H1 (cell line): ENCODE data around the gene CHI3L1. TPM values are rescaled to one million over a fixed set of nuclear protein-coding genes. Genes with fewer than 3 reads are reported as not detected.

Source experiments
- BCL11A ChIP-seq, 2 experiments: IDR thresholded peaks; one replicate each; pipeline ENCODE4 v1.6.1; 2011; ENCODE audit warnings: low read depth in 2 of 2, low read length in 2 of 2, mild to moderate bottlenecking in 2 of 2
- CHD7 ChIP-seq: fragments of 300-600 bp; sonication (generic); IDR thresholded peaks from 2 replicates; pipeline ENCODE4 v1.7.1; 2012; ENCODE audit warnings: low read length, moderate library complexity, mild to moderate bottlenecking, inconsistent platforms; ENCODE audit not compliant: insufficient replicate concordance
- EZH2 ChIP-seq: fragments of 200-600 bp; sonication (generic); IDR thresholded peaks from 2 replicates; pipeline ENCODE4 v1.7.1; 2012; ENCODE audit warnings: low read depth, mild to moderate bottlenecking, moderate library complexity, low read length, inconsistent platforms; ENCODE audit not compliant: severe bottlenecking
- polyA plus RNA-seq, 7 experiments: library from polyadenylated mRNA; depleted of rRNA in 3 of 7; stranded (reverse) in 5 of 7; unstranded in 2 of 7; fragments of >200 nt in 5 of 7; fragments of 200-250 nt in 2 of 7; gene quantifications; 1 replicate in 5 of 7; 2 replicates in 1 of 7; 4 replicates in 1 of 7; pipeline versions ENCODE4 v1.2.1 to v1.2.3, GENCODE V29; 2011 to 2013; ENCODE audit warnings: missing spikeins in 2 of 7, mixed read lengths in 2 of 7
- total RNA-seq: library from RNA; stranded (reverse); fragmentation: NEBNext Ultra II Directional; extraction: Animal tissue kit (Norgen Biotek cat#: 25700); gene quantifications from 2 replicates; pipeline ENCODE4 v1.2.1, GENCODE V29; 2021

Gene CHI3L1
- total and polyA plus RNA-seq, 2 of the 8 experiments (the other 6 are each of a cell fraction or from before 2014, with no cell fraction given): 1.0 TPM; not detected in 1

GRCh38 chr1:203165101-203165799 is 21.3 kb downstream of the CHI3L1 start (continued):
- TF ChIP-seq CHD7 (no peak), EZH2 (no peak), BCL11A (IDR thresholded peaks at IDR 0.05; ENCODE audit: low read depth in 2 of 2, low read length in 2 of 2) (no peak)
